Motor neuron (in vitro differentiated cells): ENCODE measurements around the gene SIRT2. TPM values are rescaled to one million over a fixed set of nuclear protein-coding genes. Genes with fewer than 3 reads are reported as not detected.
A peak's percentile ranks its signal among the peaks of the same experiment; 100 is the strongest.

ENCODE experiments used
- ATAC-seq, 8 experiments: fragments of 200-7000 bp; cut with Tn5 transposase; replicated peaks in 6 of 8; 2 replicates each; pipeline ENCODE4 v1.8.0; 2021; ENCODE audit warnings: mild to moderate bottlenecking in 8 of 8, moderate library complexity in 8 of 8
- H3K27ac ChIP-seq, 2 donors: fragments of 250-450 bp; sonication (Bioruptor Pico); 2 replicates each; pipeline ENCODE4 v1.9.0; 2021; ENCODE audit warnings: antibody characterized with exemption in 2 of 2, mild to moderate bottlenecking in 2 of 2, moderate library complexity in 1 of 2
- H3K4me1 ChIP-seq, 2 donors: fragments of 250-450 bp; sonication (Bioruptor Pico); replicated peaks in 1 of 2; 2 replicates each; pipeline ENCODE4 v1.6.1; 2021; ENCODE audit warnings: antibody characterized with exemption in 2 of 2, mild to moderate bottlenecking in 2 of 2, moderate library complexity in 1 of 2
- H3K4me3 ChIP-seq, 5 donors: fragments of 250-450 bp; sonication (Bioruptor Pico); 2 replicates each; pipeline ENCODE4 v1.9.0; 2021; ENCODE audit warnings: antibody characterized with exemption in 5 of 5, mild to moderate bottlenecking in 5 of 5, moderate library complexity in 4 of 5
- WGBS, 10 experiments: fragments of 450-650 bp; shearing (Covaris generic); methylation state at CpG; one replicate each; pipeline ENCODE4 v1.0.0; 2022; 5-methylcytosine and 5-hydroxymethylcytosine counted together
- in situ Hi-C, 9 experiments: fragments of 400-800 bp; cut with MboI; loops; one replicate each; pipeline ENCODE4 v1.15.0; 2021; ENCODE audit warnings: low sequenced_read_pairs in 9 of 9, low pct_unique_long_range_greater_than_20kb in 2 of 9; ENCODE audit not compliant: unreplicated experiment in 9 of 9
- total RNA-seq, 8 experiments: library from RNA; unstranded; fragments of 300-600 nt; gene quantifications; 2 replicates each; pipeline versions ENCODE4 v1.2.3 to v1.2.4, GENCODE V29; 2022

Gene SIRT2
- total RNA-seq, 8 experiments from 2014 or later, result 22.8 to 66.0 (median 38.1) TPM

DNA sequence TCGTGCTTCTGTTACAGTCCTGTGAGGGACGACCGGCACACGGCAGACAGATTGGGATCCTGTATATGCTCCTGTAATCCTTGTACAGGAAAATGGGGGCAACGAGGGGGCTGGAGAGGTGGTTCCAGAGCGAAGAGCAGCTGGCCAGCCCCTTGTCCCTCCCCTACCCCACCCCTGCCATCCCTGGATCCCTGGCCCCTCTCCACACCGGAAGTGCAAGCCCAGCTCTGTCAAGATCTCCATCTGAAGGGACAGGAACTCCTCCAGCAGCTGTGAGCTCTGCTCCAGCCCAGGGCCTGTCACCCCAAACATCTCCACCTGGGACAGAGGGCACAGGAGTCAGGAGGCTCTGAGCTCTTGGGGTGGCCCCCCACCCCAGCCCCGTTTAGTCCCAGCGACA, 18.1 kb upstream of the SIRT2 start:
- Histone ChIP-seq H3K4me3 (no peak overlapping the region), H3K27ac (no peak overlapping the region), H3K4me1 (no peaks in the 10 kb centered on the region)
- 100% methylated on average over 1 of the region's 9 CpGs; no CpG with 5 or more reads in 8 of the 10 experiments for whole genome bisulfite sequencing, 10 experiments
- ATAC-seq, result no peak
- in situ Hi-C loops, result loop anchor here in 3 of 9 experiments (25.0 kb wide), 1 partner anchor 505 kb away; the partner anchor contains the start of gene FAM98C (in 3 of the 3)

DNA sequence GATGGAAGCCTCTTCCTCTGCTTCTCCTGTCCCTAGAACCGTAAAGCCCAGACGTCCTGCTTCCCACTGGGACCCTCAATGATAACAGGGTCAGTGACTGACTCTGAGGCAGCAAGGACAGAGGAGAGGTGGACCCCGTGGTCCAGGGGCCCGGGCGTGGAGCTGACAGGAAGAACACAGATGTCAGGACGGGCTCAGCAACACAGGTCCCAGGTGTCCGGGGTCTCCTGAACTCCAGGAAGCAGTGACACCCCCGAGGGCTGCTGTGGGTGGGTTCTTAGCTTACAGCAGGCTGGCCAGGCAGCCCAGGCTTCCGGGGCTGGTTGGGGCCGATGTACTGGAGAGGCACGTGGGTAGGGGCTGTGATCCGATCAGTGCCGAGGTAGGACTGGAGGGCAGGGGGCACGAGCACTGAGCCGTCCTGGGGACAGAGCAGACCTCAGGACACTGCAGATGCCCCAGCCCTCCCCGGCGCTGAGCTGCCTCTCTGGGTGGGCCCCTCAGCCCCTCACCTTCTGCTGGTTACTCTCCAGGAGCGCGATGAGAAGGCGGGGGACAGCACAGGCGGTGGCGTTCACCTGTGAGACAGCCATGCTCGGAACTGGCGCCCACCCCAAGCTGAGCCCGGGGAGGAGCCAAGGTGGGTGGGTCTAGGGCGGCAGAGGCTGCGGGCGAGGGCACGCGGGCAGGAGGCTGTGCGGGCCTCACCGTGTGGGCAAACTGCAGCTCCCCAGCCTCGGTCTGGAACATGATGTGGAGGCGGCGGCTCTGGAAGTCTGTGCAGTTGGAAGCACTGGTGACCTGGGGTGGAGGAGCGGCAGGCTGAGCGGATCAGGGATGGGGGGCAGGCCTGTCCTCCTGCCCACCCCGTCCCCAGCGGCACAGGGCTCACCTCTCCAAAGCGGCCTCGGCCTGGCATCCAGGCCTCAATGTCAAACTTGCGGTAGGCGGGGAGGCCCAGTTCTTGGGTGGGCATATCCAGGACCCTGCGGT, 16.2 kb upstream of the SIRT2 start:
- no peak overlapping the region for H3K27ac ChIP-seq
- WGBS, 10 experiments, result 76 to 100% (median 91%) methylated on average over 2 to 12 of the region's 44 CpGs
- no peak for ATAC-seq
- no peak overlapping the region for H3K4me3 ChIP-seq
- in situ Hi-C loops, result loop anchor here in 3 of 9 experiments (25.0 kb wide), 1 partner anchor 503 kb away; the partner anchor contains the start of gene FAM98C (in 3 of the 3)
- no peaks in the 10 kb centered on the region for H3K4me1 ChIP-seq

DNA sequence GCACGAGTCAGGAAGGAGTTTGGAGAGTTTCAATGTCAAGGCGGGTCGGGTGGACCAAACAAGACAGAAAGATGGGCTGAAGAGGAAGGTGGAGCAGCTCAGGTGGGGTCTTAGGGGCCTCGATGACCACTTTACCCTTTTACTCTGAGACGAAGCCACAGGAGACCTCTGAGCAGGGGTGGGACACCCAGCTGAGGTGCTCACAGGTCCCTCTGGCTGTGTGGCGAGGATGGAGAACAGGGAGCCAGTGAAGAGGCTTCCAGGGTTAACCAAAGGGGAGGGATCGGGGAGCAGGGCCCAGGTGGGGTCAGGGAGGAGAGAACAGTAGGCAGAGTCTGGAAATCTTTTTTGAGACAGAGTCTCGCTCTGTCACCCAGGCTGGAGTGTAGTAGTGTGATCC, 14.5 kb upstream of the SIRT2 start:
- Histone ChIP-seq H3K27ac (no peak overlapping the region), H3K4me3 (no peak overlapping the region), H3K4me1 (no peaks in the 10 kb centered on the region)
- in situ Hi-C loops, result loop anchor here in 3 of 9 experiments (25.0 kb wide), 1 partner anchor 502 kb away; the partner anchor contains the start of gene FAM98C (in 3 of the 3)
- WGBS, 10 experiments, result 70 to 100% (median 86%) methylated on average over 1 to 5 of the region's 8 CpGs; no CpG with 5 or more reads in 1 of the 10 experiments
- ATAC-seq, result no peak

DNA sequence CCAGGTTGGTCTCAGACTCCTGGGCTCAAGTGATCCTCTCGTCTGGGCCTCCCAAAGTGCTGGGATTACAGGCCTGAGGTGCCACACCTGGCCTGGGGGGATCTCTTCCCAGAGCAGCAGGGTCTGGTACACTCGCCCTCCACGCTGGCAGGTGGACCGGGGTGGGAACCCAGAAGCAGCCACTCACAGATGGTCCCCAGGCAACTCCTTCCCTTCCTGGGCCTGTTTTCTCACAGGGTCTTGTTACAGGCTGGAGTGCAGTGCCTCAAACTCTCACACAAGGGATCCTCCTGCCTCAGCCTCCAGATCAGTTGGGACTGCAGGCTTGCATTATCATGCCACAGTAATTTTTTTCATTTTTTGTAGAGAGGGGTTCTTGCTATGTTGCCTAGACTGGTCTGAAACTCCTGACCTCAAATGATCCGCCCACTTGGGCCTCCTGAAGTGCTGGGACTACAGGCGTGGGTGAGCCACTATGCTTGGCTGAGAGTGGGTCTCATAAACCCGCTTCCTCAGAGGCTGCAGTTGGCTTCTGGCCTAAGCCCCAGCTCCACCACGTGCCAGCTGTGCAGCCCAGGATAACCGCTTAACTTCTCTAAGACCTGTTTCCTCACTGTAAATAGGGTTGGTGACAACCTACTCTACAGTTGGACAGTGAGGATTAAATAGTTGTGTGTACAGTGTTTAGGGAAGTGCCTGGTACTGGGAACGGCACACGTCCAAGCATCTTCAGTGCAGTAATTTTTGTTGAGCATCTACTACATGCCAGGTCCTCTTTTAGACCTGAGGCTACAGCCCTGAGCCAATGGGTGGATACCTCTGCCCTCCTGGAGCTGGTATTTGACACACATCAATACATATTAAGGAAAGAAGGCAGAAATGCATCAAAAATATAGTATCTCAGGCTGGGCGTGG, 13.4 kb upstream of the SIRT2 start:
- in situ Hi-C loops, result loop anchor here in 3 of 9 experiments (25.0 kb wide), 1 partner anchor 501 kb away; the partner anchor contains the start of gene FAM98C (in 3 of the 3)
- no peak for ATAC-seq
- Histone ChIP-seq H3K4me1 (no peaks in the 10 kb centered on the region), H3K4me3 (no peak overlapping the region), H3K27ac (no peak overlapping the region)
- 77 to 100% (median 88%) methylated on average over 1 to 6 of the region's 12 CpGs; no CpG with 5 or more reads in 5 of the 10 experiments for WGBS, 10 experiments

DNA sequence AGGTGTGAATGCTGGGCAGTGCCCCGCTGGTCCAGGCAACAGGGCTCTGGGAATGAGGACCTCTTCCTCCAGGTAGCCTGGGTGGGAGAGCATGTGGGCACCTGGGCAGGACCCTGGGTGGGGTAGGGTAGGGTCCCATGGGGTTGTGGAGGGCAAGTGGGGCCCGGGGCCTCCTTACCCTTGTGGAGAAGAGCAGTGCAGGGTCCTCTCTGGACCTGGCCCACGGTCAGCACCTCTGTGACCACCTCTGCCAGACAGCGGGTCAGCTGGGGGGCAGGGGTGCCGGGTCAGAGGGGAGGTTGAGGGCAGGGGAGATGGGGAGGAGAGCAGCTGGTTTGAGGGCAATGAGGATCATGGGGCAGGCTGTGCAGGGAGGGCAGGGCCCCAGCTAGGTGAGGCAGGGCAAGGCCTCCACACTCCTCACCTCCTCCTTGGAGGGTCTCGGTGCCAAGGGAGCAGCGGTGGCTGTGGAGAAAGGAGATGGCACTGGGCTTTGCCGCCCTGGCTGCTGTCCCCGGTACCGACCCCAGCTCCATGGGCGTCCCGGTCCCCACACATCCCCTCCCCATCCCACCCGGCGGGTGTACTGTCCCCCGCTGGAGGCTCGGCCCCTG, 12.1 kb upstream of the SIRT2 start:
- in situ Hi-C loops, result loop anchor here in 3 of 9 experiments (25.0 kb wide), 1 partner anchor 499 kb away; the partner anchor contains the start of gene FAM98C (in 3 of the 3)
- H3K4me3 ChIP-seq, result no peak overlapping the region
- no CpG with 5 or more reads among the region's 16 CpGs for WGBS, 10 experiments
- no peak overlapping the region for H3K27ac ChIP-seq
- ATAC-seq, result peak in 5 of 8 experiments; percentile 3 to 20 (median 11)
- no peaks in the 10 kb centered on the region for H3K4me1 ChIP-seq

DNA sequence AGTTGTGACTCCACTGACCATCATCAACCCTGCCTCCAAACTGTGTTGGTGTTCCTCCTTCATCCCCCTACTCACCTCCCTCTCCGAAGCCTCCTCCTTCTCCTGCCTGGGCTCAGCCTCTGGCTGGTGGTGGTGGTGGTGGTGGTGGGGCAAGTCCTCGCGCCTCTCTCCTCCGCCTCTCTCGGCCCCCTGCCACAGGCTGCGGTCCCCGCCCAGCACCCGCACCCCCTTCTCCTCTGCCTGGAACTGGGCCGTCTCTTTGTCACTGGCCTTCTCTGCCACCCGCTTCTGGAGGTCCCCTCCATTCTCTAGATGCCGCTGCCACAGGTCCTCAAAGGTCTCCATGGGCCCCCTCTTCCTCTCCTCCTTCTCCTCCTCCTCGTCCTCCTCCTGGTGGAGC, 11.1 kb upstream of the SIRT2 start:
- no peak overlapping the region for H3K4me3 ChIP-seq
- ATAC-seq, result no peak
- 100% methylated on average over 1 of the region's 12 CpGs; no CpG with 5 or more reads in 9 of the 10 experiments for WGBS, 10 experiments
- H3K4me1 ChIP-seq, result no peaks in the 10 kb centered on the region
- no peak overlapping the region for H3K27ac ChIP-seq
- in situ Hi-C loops, result loop anchor here in 3 of 9 experiments (25.0 kb wide), 1 partner anchor 498 kb away; the partner anchor contains the start of gene FAM98C (in 3 of the 3)

DNA sequence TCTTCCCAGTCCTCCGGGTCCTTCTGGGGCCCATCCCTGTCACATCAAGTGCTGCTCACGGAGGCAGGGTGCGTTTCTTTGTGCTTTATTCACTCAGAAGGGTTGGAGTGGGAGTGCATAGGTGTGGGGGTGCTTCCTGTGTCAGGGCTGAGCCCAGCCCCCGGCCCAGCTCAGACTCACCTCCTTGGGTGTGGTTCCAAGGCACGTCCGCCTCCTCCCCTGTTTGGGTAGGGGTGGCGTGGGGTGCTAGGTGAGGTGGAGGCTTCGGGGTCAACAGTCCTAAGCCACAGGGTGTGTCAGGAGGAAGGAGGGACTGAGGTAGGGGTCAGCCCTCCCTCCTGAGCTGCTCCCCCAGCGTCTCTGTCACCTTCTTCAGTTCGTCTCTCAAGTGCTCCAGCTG, 9.5 kb upstream of the SIRT2 start:
- Histone ChIP-seq H3K27ac (no peak overlapping the region), H3K4me3 (no peak overlapping the region), H3K4me1 (no peaks in the 10 kb centered on the region)
- in situ Hi-C loops, result loop anchor here in 3 of 9 experiments (25.0 kb wide), 1 partner anchor 497 kb away; the partner anchor contains the start of gene FAM98C (in 3 of the 3)
- WGBS, 10 experiments, result 60% methylated on average over 1 of the region's 10 CpGs; no CpG with 5 or more reads in 8 of the 10 experiments
- no peak for ATAC-seq

DNA sequence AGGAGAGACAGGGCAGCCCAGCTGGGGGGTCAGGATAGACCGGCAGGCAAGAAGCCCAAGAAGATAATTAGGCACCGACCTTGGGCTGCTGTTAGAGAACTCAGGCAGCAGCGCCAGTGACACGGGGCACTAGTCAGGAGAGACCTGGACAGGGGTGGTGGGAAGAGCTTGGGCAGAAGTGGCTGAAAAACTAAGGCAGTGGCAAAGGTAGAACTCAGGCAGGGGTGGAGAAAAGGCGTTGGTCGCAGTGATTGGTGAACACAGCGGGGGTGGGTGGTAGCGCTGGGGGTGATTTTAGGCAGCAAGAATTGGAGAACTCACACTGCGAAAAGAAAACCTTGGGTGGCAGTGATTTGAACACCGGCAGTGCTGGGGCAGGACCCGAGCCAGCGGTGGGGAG, 8.3 kb upstream of the SIRT2 start:
- no peak overlapping the region for H3K4me3 ChIP-seq
- H3K27ac ChIP-seq, result no peak overlapping the region
- in situ Hi-C loops, result loop anchor here in 3 of 9 experiments (25.0 kb wide), 1 partner anchor 495 kb away; the partner anchor contains the start of gene FAM98C (in 3 of the 3)
- WGBS, 10 experiments, result 82 to 96% methylated on average over 3 to 5 of the region's 12 CpGs; no CpG with 5 or more reads in 8 of the 10 experiments
- no peak for ATAC-seq
- no peaks in the 10 kb centered on the region for H3K4me1 ChIP-seq

DNA sequence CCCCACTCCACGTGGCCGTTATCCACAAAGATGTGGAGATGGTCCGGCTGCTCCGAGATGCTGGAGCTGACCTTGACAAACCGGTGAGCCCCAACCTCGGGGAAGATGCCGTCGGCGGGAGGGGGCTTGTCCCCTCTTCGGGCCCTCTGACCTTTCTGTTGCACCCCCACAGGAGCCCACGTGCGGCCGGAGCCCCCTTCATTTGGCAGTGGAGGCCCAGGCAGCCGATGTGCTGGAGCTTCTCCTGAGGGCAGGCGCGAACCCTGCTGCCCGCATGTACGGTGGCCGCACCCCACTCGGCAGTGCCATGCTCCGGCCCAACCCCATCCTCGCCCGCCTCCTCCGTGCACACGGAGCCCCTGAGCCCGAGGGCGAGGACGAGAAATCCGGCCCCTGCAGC, 7.8 kb upstream of the SIRT2 start:
- H3K27ac ChIP-seq, result no peak overlapping the region
- no peak for ATAC-seq
- in situ Hi-C loops, result loop anchor here in 3 of 9 experiments (25.0 kb wide), 1 partner anchor 495 kb away; the partner anchor contains the start of gene FAM98C (in 3 of the 3)
- H3K4me3 ChIP-seq, result no peak overlapping the region
- no peaks in the 10 kb centered on the region for H3K4me1 ChIP-seq
- 80 to 100% (median 90%) methylated on average over 1 to 7 of the region's 29 CpGs; no CpG with 5 or more reads in 5 of the 10 experiments for WGBS, 10 experiments

DNA sequence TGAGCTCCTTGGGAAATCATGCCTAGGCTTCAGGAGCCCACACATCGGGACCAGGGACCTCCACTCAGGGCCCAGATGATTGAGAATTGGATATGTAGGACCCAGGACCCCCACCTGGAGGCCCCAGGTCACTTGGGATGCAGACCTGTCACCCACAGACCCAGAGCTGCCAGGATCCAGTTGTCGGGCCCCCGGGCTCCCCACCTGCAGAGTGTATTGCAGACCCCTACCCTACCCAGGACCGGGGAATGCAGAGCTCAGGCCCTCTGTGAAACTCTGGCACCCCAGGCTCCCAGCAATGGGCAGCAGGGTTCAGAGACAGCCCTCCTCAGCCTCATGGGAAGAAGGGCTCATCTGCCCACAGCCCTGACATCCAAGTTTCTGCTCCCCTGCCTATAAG, 6.2 kb upstream of the SIRT2 start:
- ATAC-seq, result no peak
- in situ Hi-C loops, result loop anchor here in 3 of 9 experiments (25.0 kb wide), 1 partner anchor 493 kb away; the partner anchor contains the start of gene FAM98C (in 3 of the 3)
- no peak overlapping the region for H3K4me3 ChIP-seq
- no peak overlapping the region for H3K27ac ChIP-seq
- H3K4me1 ChIP-seq, result peaks cover 0 to under 1% of the 10 kb centered on the region in 2 donors
- no CpG with 5 or more reads among the region's 4 CpGs for WGBS, 10 experiments

DNA sequence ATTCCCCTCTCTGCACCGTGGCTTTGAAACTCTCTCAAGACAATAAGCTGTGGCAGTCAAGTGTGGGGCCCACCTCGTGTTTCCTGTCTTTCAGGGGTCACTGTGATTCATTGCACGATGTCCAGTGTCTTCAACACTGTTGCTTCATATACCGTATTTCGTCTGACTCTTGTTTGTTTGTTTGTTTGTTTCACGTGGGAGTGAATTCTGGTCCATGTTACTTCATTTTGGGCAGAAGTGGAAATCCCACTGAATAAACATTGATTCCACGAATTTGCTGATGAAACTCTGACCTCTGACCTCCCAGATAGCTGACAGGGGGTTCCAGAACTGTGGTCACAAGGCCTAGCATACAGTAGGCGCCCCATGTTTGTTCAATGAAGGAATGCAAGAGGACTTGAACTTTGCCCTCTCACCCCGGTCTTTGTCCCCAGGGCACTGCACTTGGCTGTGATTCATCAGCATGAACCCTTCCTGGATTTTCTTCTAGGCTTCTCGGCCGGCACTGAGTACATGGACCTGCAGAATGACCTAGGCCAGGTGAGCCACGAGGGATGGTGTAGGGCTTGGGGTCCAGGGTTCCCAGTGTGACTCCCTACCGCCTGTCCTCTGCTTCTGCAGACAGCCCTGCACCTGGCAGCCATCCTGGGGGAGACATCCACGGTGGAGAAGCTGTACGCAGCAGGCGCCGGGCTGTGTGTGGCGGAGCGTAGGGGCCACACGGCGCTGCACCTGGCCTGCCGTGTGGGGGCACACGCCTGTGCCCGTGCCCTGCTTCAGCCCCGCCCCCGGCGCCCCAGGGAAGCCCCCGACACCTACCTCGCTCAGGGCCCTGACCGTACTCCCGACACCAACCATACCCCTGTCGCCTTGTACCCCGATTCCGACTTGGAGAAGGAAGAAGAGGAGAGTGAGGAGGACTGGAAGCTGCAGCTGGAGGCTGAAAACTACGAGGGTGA, 5.4 kb upstream of the SIRT2 start:
- Histone ChIP-seq H3K4me3 (no peak overlapping the region), H3K4me1 (peaks cover 0 to 4% of the 10 kb centered on the region in 2 donors), H3K27ac (no peak overlapping the region)
- peak in 2 of 8 experiments; percentile 14 to 25 for ATAC-seq
- in situ Hi-C loops, result loop anchor here in 3 of 9 experiments (25.0 kb wide), 1 partner anchor 493 kb away; the partner anchor contains the start of gene FAM98C (in 3 of the 3)
- WGBS, 10 experiments, result 25 to 100% (median 87%) methylated on average over 1 to 10 of the region's 35 CpGs
